Measurements from ENCODE around the gene RP2.

The RP2 gene

GRCh38 chrX:46916273-46916672 is 79.4 kb downstream of the RP2 start:
- no peak for DNase-seq (ENCODE audit: extremely low read depth, low read depth)
- no peak for TF ChIP-seq CTCF (IDR thresholded peaks at IDR 0.05; ENCODE audit: low read depth, low read length)

- TF ChIP-seq CTCF (IDR thresholded peaks at IDR 0.05; ENCODE audit: low read depth, low read length) = no peak
Observed at GRCh38 chrX:46917622-46918021, 80.8 kb downstream of the RP2 start.

GRCh38 chrX:46918434-46918833 is 81.6 kb downstream of the RP2 start:
- no peak for TF ChIP-seq CTCF (IDR thresholded peaks at IDR 0.05; ENCODE audit: low read depth, low read length)
- DNase-seq (ENCODE audit: extremely low read depth, low read depth) = no peak

More at GRCh38 chrX:46917622-46918021, 80.8 kb downstream of the RP2 start:
- DNase-seq (ENCODE audit: extremely low read depth, low read depth) = no peak

GRCh38 chrX:46920235-46920634 is 83.4 kb downstream of the RP2 start:
- DNase-seq (ENCODE audit: extremely low read depth, low read depth) = no peak
- TF ChIP-seq CTCF (IDR thresholded peaks at IDR 0.05; ENCODE audit: low read depth, low read length) = no peak

- no peak for TF ChIP-seq CTCF (IDR thresholded peaks at IDR 0.05; ENCODE audit: low read depth, low read length)
- DNase-seq (ENCODE audit: extremely low read depth, low read depth) = no peak
Observed at GRCh38 chrX:46922611-46923010, 85.8 kb downstream of the RP2 start.

- DNase-seq (ENCODE audit: extremely low read depth, low read depth) = no peak
- no peak for TF ChIP-seq CTCF (IDR thresholded peaks at IDR 0.05; ENCODE audit: low read depth, low read length)
Observed at GRCh38 chrX:46927718-46928117, 90.9 kb downstream of the RP2 start.

- no peak for DNase-seq (ENCODE audit: extremely low read depth, low read depth)
- TF ChIP-seq CTCF (IDR thresholded peaks at IDR 0.05; ENCODE audit: low read depth, low read length) = no peak
Observed at GRCh38 chrX:46929439-46930261, 92.8 kb downstream of the RP2 start.

All from AG09319 (cell line).